ENCODE data around the gene FOXN3. TPM values are rescaled to one million over a fixed set of nuclear protein-coding genes. Genes with fewer than 3 reads are reported as not detected.

FOXN3 gene
- polyA plus RNA-seq, 1 donor from 2014 or later: 10.3 TPM

DNA sequence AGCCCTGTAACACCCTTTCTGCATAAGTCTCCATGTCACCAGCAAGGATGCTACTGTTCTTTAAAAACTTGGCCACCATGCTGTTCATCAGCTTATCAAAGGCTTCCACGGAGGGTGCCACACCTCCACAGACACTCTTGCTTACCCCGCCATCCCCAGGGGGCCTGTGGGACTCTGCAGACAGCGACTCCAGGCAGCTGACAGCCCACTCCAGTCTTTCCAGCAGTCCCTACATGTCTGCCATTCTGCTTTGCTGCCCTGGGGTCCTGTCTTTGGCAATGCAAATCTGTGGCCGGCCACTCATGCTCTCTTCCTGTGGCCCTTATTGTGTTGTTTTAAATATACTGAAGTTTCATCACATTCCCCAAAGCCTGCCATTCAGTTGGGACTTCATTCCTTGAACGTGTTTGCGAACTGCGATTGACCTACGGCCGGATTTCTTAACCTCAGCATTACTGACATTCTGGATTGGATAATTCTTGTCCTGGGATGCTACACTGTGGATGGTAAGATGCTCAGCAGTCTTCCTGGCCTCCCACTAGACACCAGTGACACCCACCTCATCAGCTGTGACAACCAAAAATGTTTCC, 125.6 kb downstream of the FOXN3 start:
- H3K79me2 ChIP-seq (replicated peaks; ENCODE audit: insufficient read depth, low read length): no peaks in the 10 kb centered on the region
- no peak overlapping the region for H2AFZ ChIP-seq (ENCODE audit: low read depth, low read length)
- no peaks in the 10 kb centered on the region for H3K27me3 ChIP-seq (ENCODE audit: insufficient read depth, low read depth, low read length)
- no peak for TF ChIP-seq EP300 (conservative IDR thresholded peaks at IDR 0.05; ENCODE audit: poor library complexity, severe bottlenecking)
- no peak for TF ChIP-seq POLR2AphosphoS5 (IDR thresholded peaks at IDR 0.05)
- TF ChIP-seq TAF1 (IDR thresholded peaks at IDR 0.05; ENCODE audit: low read depth): no peak
- TF ChIP-seq MXI1 (conservative IDR thresholded peaks at IDR 0.05; ENCODE audit: poor library complexity, severe bottlenecking): no peak
- no peak for TF ChIP-seq SMC3 (conservative IDR thresholded peaks at IDR 0.05; ENCODE audit: poor library complexity)
- TF ChIP-seq, protein P1, sequence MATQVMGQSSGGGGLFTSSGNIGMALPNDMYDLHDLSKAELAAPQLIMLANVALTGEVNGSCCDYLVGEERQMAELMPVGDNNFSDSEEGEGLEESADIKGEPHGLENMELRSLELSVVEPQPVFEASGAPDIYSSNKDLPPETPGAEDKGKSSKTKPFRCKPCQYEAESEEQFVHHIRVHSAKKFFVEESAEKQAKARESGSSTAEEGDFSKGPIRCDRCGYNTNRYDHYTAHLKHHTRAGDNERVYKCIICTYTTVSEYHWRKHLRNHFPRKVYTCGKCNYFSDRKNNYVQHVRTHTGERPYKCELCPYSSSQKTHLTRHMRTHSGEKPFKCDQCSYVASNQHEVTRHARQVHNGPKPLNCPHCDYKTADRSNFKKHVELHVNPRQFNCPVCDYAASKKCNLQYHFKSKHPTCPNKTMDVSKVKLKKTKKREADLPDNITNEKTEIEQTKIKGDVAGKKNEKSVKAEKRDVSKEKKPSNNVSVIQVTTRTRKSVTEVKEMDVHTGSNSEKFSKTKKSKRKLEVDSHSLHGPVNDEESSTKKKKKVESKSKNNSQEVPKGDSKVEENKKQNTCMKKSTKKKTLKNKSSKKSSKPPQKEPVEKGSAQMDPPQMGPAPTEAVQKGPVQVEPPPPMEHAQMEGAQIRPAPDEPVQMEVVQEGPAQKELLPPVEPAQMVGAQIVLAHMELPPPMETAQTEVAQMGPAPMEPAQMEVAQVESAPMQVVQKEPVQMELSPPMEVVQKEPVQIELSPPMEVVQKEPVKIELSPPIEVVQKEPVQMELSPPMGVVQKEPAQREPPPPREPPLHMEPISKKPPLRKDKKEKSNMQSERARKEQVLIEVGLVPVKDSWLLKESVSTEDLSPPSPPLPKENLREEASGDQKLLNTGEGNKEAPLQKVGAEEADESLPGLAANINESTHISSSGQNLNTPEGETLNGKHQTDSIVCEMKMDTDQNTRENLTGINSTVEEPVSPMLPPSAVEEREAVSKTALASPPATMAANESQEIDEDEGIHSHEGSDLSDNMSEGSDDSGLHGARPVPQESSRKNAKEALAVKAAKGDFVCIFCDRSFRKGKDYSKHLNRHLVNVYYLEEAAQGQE (IDR thresholded peaks at IDR 0.05; ENCODE audit: borderline replicate concordance): no peak
- TF ChIP-seq, protein P2, sequence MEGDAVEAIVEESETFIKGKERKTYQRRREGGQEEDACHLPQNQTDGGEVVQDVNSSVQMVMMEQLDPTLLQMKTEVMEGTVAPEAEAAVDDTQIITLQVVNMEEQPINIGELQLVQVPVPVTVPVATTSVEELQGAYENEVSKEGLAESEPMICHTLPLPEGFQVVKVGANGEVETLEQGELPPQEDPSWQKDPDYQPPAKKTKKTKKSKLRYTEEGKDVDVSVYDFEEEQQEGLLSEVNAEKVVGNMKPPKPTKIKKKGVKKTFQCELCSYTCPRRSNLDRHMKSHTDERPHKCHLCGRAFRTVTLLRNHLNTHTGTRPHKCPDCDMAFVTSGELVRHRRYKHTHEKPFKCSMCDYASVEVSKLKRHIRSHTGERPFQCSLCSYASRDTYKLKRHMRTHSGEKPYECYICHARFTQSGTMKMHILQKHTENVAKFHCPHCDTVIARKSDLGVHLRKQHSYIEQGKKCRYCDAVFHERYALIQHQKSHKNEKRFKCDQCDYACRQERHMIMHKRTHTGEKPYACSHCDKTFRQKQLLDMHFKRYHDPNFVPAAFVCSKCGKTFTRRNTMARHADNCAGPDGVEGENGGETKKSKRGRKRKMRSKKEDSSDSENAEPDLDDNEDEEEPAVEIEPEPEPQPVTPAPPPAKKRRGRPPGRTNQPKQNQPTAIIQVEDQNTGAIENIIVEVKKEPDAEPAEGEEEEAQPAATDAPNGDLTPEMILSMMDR (IDR thresholded peaks at IDR 0.05; ENCODE audit: poor library complexity, severe bottlenecking): no peak
- TF ChIP-seq EZH2 (IDR thresholded peaks at IDR 0.05; ENCODE audit: borderline replicate concordance, insufficient read depth, low read length, poor library complexity, severe bottlenecking): no peak
- no peak for TF ChIP-seq RAD21 (conservative IDR thresholded peaks at IDR 0.05)
- H3K4me3 ChIP-seq (ENCODE audit: low read length): no peak overlapping the region
- H4K20me1 ChIP-seq (ENCODE audit: insufficient read depth): no peaks in the 10 kb centered on the region
- no peaks in the 10 kb centered on the region for H3K9me3 ChIP-seq (ENCODE audit: low read length)
- no peak overlapping the region for H3K27ac ChIP-seq (ENCODE audit: low read length)
- no peak overlapping the region for H3K9ac ChIP-seq (ENCODE audit: low read length)
- H3K9me2 ChIP-seq (ENCODE audit: insufficient read depth, low read length): no peaks in the 10 kb centered on the region
- no peaks in the 10 kb centered on the region for H3K36me3 ChIP-seq (ENCODE audit: insufficient read depth, low read length)
- H3F3A ChIP-seq (ENCODE audit: insufficient read depth, low read length, poor library complexity, severe bottlenecking): no peaks in the 10 kb centered on the region
- H3K4me2 ChIP-seq (ENCODE audit: low read length): no peak overlapping the region

DNA sequence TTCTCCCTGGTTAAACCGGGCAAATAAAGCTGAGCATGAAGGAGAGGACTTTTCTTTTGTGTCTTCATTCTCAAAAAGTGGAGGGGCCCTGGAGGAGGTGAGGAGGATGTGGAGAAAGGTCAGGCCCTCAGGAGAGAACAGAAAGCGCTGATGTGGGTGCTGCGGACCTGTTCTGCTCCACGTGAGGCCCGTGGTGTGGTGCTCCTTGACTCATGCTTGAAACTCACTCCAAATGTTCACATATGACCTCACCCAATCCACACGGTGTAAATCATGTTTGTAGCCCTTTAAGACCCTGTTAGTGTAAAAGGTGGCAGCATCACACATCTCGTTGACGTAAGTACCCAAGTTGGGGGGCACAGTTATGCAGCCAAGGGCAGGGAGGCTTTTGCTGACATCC, 126.2 kb downstream of the FOXN3 start:
- no peaks in the 10 kb centered on the region for H3K36me3 ChIP-seq (ENCODE audit: insufficient read depth, low read length)
- no peak for TF ChIP-seq MXI1 (conservative IDR thresholded peaks at IDR 0.05; ENCODE audit: poor library complexity, severe bottlenecking)
- TF ChIP-seq SMC3 (conservative IDR thresholded peaks at IDR 0.05; ENCODE audit: poor library complexity): no peak
- TF ChIP-seq, protein P2 (IDR thresholded peaks at IDR 0.05; ENCODE audit: poor library complexity, severe bottlenecking): no peak
- TF ChIP-seq POLR2AphosphoS5 (IDR thresholded peaks at IDR 0.05): no peak
- TF ChIP-seq EP300 (conservative IDR thresholded peaks at IDR 0.05; ENCODE audit: poor library complexity, severe bottlenecking): no peak
- TF ChIP-seq RAD21 (conservative IDR thresholded peaks at IDR 0.05): no peak
- no peak for TF ChIP-seq EZH2 (IDR thresholded peaks at IDR 0.05; ENCODE audit: borderline replicate concordance, insufficient read depth, low read length, poor library complexity, severe bottlenecking)
- H3K9ac ChIP-seq (ENCODE audit: low read length): no peak overlapping the region
- no peaks in the 10 kb centered on the region for H3K9me3 ChIP-seq (ENCODE audit: low read length)
- no peaks in the 10 kb centered on the region for H3K27me3 ChIP-seq (ENCODE audit: insufficient read depth, low read depth, low read length)
- no peaks in the 10 kb centered on the region for H3K79me2 ChIP-seq (replicated peaks; ENCODE audit: insufficient read depth, low read length)
- no peak overlapping the region for H3K4me2 ChIP-seq (ENCODE audit: low read length)
- H3K27ac ChIP-seq (ENCODE audit: low read length): no peak overlapping the region
- no peaks in the 10 kb centered on the region for H3K9me2 ChIP-seq (ENCODE audit: insufficient read depth, low read length)
- H3K4me3 ChIP-seq (ENCODE audit: low read length): no peak overlapping the region
- H2AFZ ChIP-seq (ENCODE audit: low read depth, low read length): no peak overlapping the region
- H3F3A ChIP-seq (ENCODE audit: insufficient read depth, low read length, poor library complexity, severe bottlenecking): no peaks in the 10 kb centered on the region
- no peaks in the 10 kb centered on the region for H4K20me1 ChIP-seq (ENCODE audit: insufficient read depth)

Measured in neural cell (in vitro differentiated cells).